Measurements from ENCODE around the gene GNPTG. TPM values are rescaled to one million over a fixed set of nuclear protein-coding genes. Genes with fewer than 3 reads are reported as not detected.

Gene GNPTG
- total RNA-seq, 1 experiment from 2014 or later, result 20.9 TPM

GRCh38 chr16:1398826-1399581, 47.3 kb downstream of the GNPTG start:
- BruUV-seq (replicated peaks), result no TSS peak
- H3K36me3 ChIP-seq (ENCODE audit: insufficient read depth, low read length, poor library complexity, severe bottlenecking), result no peaks in the 10 kb centered on the region
- CTCF ChIA-PET, result no interaction called here
- H3K9me3 ChIP-seq (ENCODE audit: low read depth, low read length, poor library complexity, severe bottlenecking), result no peaks in the 10 kb centered on the region
- intact Hi-C loops (cut with micrococcal nuclease; ENCODE audit: unreplicated experiment), result no loop called here
- POLR2A ChIA-PET (ENCODE audit: low non-redundant PET), result no interaction called here
- no peak for DNase-seq (ENCODE audit: low spot score)
- H3K27ac ChIP-seq (ENCODE audit: low read depth, low read length, poor library complexity, severe bottlenecking), result no peak overlapping the region
- H3K4me1 ChIP-seq (ENCODE audit: insufficient read depth, low read length, poor library complexity, severe bottlenecking), result no peaks in the 10 kb centered on the region
- no peak for TF ChIP-seq EZH2 (IDR thresholded peaks at IDR 0.05; ENCODE audit: borderline replicate concordance, low read depth, low read length, poor library complexity, severe bottlenecking)
- no peak for TF ChIP-seq CTCF (conservative IDR thresholded peaks at IDR 0.05; ENCODE audit: low read depth, low read length)
- H3K27me3 ChIP-seq (replicated peaks; ENCODE audit: insufficient read depth, low read depth, low read length, poor library complexity), result no peaks in the 10 kb centered on the region
- no peak overlapping the region for H3K4me3 ChIP-seq (ENCODE audit: low read depth, low read length, poor library complexity, severe bottlenecking)

GRCh38 chr16:1401061-1401757, 49.5 kb downstream of the GNPTG start:
- no peaks in the 10 kb centered on the region for H3K27me3 ChIP-seq (replicated peaks; ENCODE audit: insufficient read depth, low read depth, low read length, poor library complexity)
- POLR2A ChIA-PET (ENCODE audit: low non-redundant PET), result no interaction called here
- TF ChIP-seq EZH2 (IDR thresholded peaks at IDR 0.05; ENCODE audit: borderline replicate concordance, low read depth, low read length, poor library complexity, severe bottlenecking), result no peak
- no peak for TF ChIP-seq CTCF (conservative IDR thresholded peaks at IDR 0.05; ENCODE audit: low read depth, low read length)
- CTCF ChIA-PET, result no interaction called here
- no peak for DNase-seq (ENCODE audit: low spot score)
- H3K4me1 ChIP-seq (ENCODE audit: insufficient read depth, low read length, poor library complexity, severe bottlenecking), result no peaks in the 10 kb centered on the region
- H3K4me3 ChIP-seq (ENCODE audit: low read depth, low read length, poor library complexity, severe bottlenecking), result no peak overlapping the region
- intact Hi-C loops (cut with micrococcal nuclease; ENCODE audit: unreplicated experiment), result no loop called here
- no peak overlapping the region for H3K27ac ChIP-seq (ENCODE audit: low read depth, low read length, poor library complexity, severe bottlenecking)
- H3K36me3 ChIP-seq (ENCODE audit: insufficient read depth, low read length, poor library complexity, severe bottlenecking), result no peaks in the 10 kb centered on the region
- BruUV-seq (replicated peaks), result no TSS peak
- no peaks in the 10 kb centered on the region for H3K9me3 ChIP-seq (ENCODE audit: low read depth, low read length, poor library complexity, severe bottlenecking)

- no peak overlapping the region for H3K4me3 ChIP-seq (ENCODE audit: low read depth, low read length, poor library complexity, severe bottlenecking)
- no peaks in the 10 kb centered on the region for H3K4me1 ChIP-seq (ENCODE audit: insufficient read depth, low read length, poor library complexity, severe bottlenecking)
- intact Hi-C loops (cut with micrococcal nuclease; ENCODE audit: unreplicated experiment), result no loop called here
- ChIA-PET POLR2A (ENCODE audit: low non-redundant PET) (no interaction called here), CTCF (no interaction called here)
- BruUV-seq (replicated peaks), result no TSS peak
- TF ChIP-seq EZH2 (IDR thresholded peaks at IDR 0.05; ENCODE audit: borderline replicate concordance, low read depth, low read length, poor library complexity, severe bottlenecking) (no peak), CTCF (conservative IDR thresholded peaks at IDR 0.05; ENCODE audit: low read depth, low read length) (no peak)
- H3K27me3 ChIP-seq (replicated peaks; ENCODE audit: insufficient read depth, low read depth, low read length, poor library complexity), result no peaks in the 10 kb centered on the region
- no peak overlapping the region for H3K27ac ChIP-seq (ENCODE audit: low read depth, low read length, poor library complexity, severe bottlenecking)
- DNase-seq (ENCODE audit: low spot score), result no peak
- no peaks in the 10 kb centered on the region for H3K9me3 ChIP-seq (ENCODE audit: low read depth, low read length, poor library complexity, severe bottlenecking)
- H3K36me3 ChIP-seq (ENCODE audit: insufficient read depth, low read length, poor library complexity, severe bottlenecking), result no peaks in the 10 kb centered on the region
Observed at GRCh38 chr16:1401758-1402154, 50.0 kb downstream of the GNPTG start.
